ENCODE data around the gene TAS2R39. TPM values are rescaled to one million over a fixed set of nuclear protein-coding genes. Genes with fewer than 3 reads are reported as not detected.
A peak's percentile ranks its signal among the peaks of the same experiment; 100 is the strongest.
"Not testable (repeated sequence)": the region's sequence is repeated elsewhere in the genome, so short reads cannot be mapped to it uniquely, and the experiment has no call there.

Gene TAS2R39
- total RNA-seq, 1 experiment from 2014 or later: not detected

GRCh38 chr7:143172354-143172753 lies 10.9 kb upstream of the TAS2R39 start:
- H3K9me2 ChIP-seq (ENCODE audit: insufficient read depth): no peaks in the 10 kb centered on the region; the same call in 1 of the 2 replicates
- no peaks in the 10 kb centered on the region for H3K79me2 ChIP-seq (ENCODE audit: low read depth)
- POLR2A ChIA-PET (ENCODE audit: unreplicated experiment): interaction anchor here (0.6 kb wide), 1 partner anchor 91 kb away, joined by 4 read pairs; the partner anchor contains the start of gene GSTK1
- no peak for TF ChIP-seq CTCF (conservative IDR thresholded peaks at IDR 0.05)
- TF ChIP-seq EZH2 (IDR thresholded peaks at IDR 0.05; ENCODE audit: low read depth): no peak
- no peak overlapping the region; the same call in 1 of the 2 replicates for H2AFZ ChIP-seq
- no peaks in the 10 kb centered on the region for H3K9me3 ChIP-seq (ENCODE audit: insufficient read depth, low read depth)
- peak overlapping the region; percentile 9; the same call in 1 of the 2 replicates for H3K4me3 ChIP-seq
- CTCF ChIA-PET: no interaction called here
- intact Hi-C loops (cut with micrococcal nuclease; ENCODE audit: unreplicated experiment): loop anchor here (5.0 kb wide), 1 partner anchor 45 kb away; no protein-coding TSS in a partner anchor
- no peaks in the 10 kb centered on the region for H3K27me3 ChIP-seq (ENCODE audit: insufficient read depth, low read depth)
- H3K4me1 ChIP-seq (replicated peaks; ENCODE audit: insufficient read depth): peaks cover 16% of the 10 kb centered on the region
- H3K4me2 ChIP-seq: peak overlapping the region; percentile 60
- no peaks in the 10 kb centered on the region for H3K36me3 ChIP-seq (ENCODE audit: low read depth)
- H3F3A ChIP-seq (ENCODE audit: insufficient read depth, low read depth): no peaks in the 10 kb centered on the region
- peak; percentile 63 to 65 for DNase-seq
- H3K27ac ChIP-seq: peak overlapping the region; percentile 42
- H4K20me1 ChIP-seq (ENCODE audit: insufficient read depth): no peaks in the 10 kb centered on the region
- BruUV-seq (replicated peaks): no TSS peak

- no peak for DNase-seq
- POLR2A ChIA-PET (ENCODE audit: unreplicated experiment): no interaction called here
- H3K4me1 ChIP-seq (replicated peaks; ENCODE audit: insufficient read depth): peaks cover 16% of the 10 kb centered on the region
- H3K4me3 ChIP-seq: no peak overlapping the region
- H3K9me3 ChIP-seq (ENCODE audit: insufficient read depth, low read depth): 0 out of 2 replicates have a peak, but pooled peaks cover 6% of the 10 kb centered on the region
- no peak overlapping the region for H3K4me2 ChIP-seq
- H4K20me1 ChIP-seq (ENCODE audit: insufficient read depth): no peaks in the 10 kb centered on the region
- no peaks in the 10 kb centered on the region for H3K36me3 ChIP-seq (ENCODE audit: low read depth)
- no peaks in the 10 kb centered on the region; the same call in 1 of the 2 replicates for H3K9me2 ChIP-seq (ENCODE audit: insufficient read depth)
- no peaks in the 10 kb centered on the region for H3F3A ChIP-seq (ENCODE audit: insufficient read depth, low read depth)
- H3K27me3 ChIP-seq (ENCODE audit: insufficient read depth, low read depth): no peaks in the 10 kb centered on the region
- CTCF ChIA-PET: no interaction called here
- no peaks in the 10 kb centered on the region for H3K79me2 ChIP-seq (ENCODE audit: low read depth)
- no peak overlapping the region for H2AFZ ChIP-seq
- intact Hi-C loops (cut with micrococcal nuclease; ENCODE audit: unreplicated experiment): no loop called here
- TF ChIP-seq CTCF (conservative IDR thresholded peaks at IDR 0.05) (no peak), EZH2 (IDR thresholded peaks at IDR 0.05; ENCODE audit: low read depth) (no peak)
- no TSS peak for BruUV-seq (replicated peaks)
- no peak overlapping the region for H3K27ac ChIP-seq
These were observed 7.1 kb upstream of the TAS2R39 start for GRCh38 chr7:143176128-143176527.

GRCh38 chr7:143177374-143178119 lies 5.7 kb upstream of the TAS2R39 start:
- Histone ChIP-seq H4K20me1 (ENCODE audit: insufficient read depth) (no peaks in the 10 kb centered on the region), H3K27ac (no peak overlapping the region), H3K4me2 (no peak overlapping the region), H2AFZ (no peak overlapping the region), H3K4me1 (replicated peaks; ENCODE audit: insufficient read depth) (peaks cover 6% of the 10 kb centered on the region), H3F3A (ENCODE audit: insufficient read depth, low read depth) (no peaks in the 10 kb centered on the region), H3K27me3 (ENCODE audit: insufficient read depth, low read depth) (no peaks in the 10 kb centered on the region), H3K9me2 (ENCODE audit: insufficient read depth) (no peaks in the 10 kb centered on the region; the same call in 1 of the 2 replicates), H3K4me3 (no peak overlapping the region), H3K9me3 (ENCODE audit: insufficient read depth, low read depth) (0 out of 2 replicates have a peak, but pooled peaks cover 6% of the 10 kb centered on the region), H3K79me2 (ENCODE audit: low read depth) (no peaks in the 10 kb centered on the region), H3K36me3 (ENCODE audit: low read depth) (no peaks in the 10 kb centered on the region)
- no peak for DNase-seq
- ChIA-PET CTCF (no interaction called here), POLR2A (ENCODE audit: unreplicated experiment) (no interaction called here)
- intact Hi-C loops (cut with micrococcal nuclease; ENCODE audit: unreplicated experiment): no loop called here
- TF ChIP-seq EZH2 (IDR thresholded peaks at IDR 0.05; ENCODE audit: low read depth): no peak
- TF ChIP-seq CTCF (conservative IDR thresholded peaks at IDR 0.05): no peak
- BruUV-seq (replicated peaks): no TSS peak

- H3K4me2 ChIP-seq; H3K27me3 ChIP-seq (ENCODE audit: insufficient read depth, low read depth); H3K27ac ChIP-seq; H3F3A ChIP-seq (ENCODE audit: insufficient read depth, low read depth); DNase-seq; H3K79me2 ChIP-seq (ENCODE audit: low read depth); H2AFZ ChIP-seq; intact Hi-C loops (cut with micrococcal nuclease; ENCODE audit: unreplicated experiment); H4K20me1 ChIP-seq (ENCODE audit: insufficient read depth); H3K4me3 ChIP-seq; H3K4me1 ChIP-seq (replicated peaks; ENCODE audit: insufficient read depth); H3K9me3 ChIP-seq (ENCODE audit: insufficient read depth, low read depth); H3K36me3 ChIP-seq (ENCODE audit: low read depth); POLR2A ChIA-PET (ENCODE audit: unreplicated experiment); H3K9me2 ChIP-seq (ENCODE audit: insufficient read depth); BruUV-seq (replicated peaks); CTCF ChIA-PET: not testable (repeated sequence)
These were observed 2.4 kb upstream of the TAS2R39 start for GRCh38 chr7:143180771-143181170.

All from PC-9 (cell line).